B cell (primary cell): ENCODE measurements around the gene ASXL2. TPM values are rescaled to one million over a fixed set of nuclear protein-coding genes. Genes with fewer than 3 reads are reported as not detected.

Experiments used
- ATAC-seq: fragments of 200-7000 bp; cut with Tn5 transposase; one replicate; pipeline ENCODE4 v1.10.0; 2021; ENCODE audit warnings: low read depth, mild to moderate bottlenecking, moderate number of reproducible peaks, moderate library complexity
- CTCF ChIA-PET: fragments of 350-600 bp; sonication (Branson Sonifier 250); formaldehyde crosslinking; loops from one replicate; lab custom pipeline; 2021; ENCODE audit warnings: antibody characterized with exemption, inconsistent platforms; lab: Charles Lee
- POLR2A ChIA-PET: fragments of 350-600 bp; sonication (Branson Sonifier 250); formaldehyde crosslinking; loops from one replicate; lab custom pipeline; 2021; ENCODE audit warnings: antibody characterized with exemption; lab: Charles Lee
- DNase-seq: peaks from one replicate; pipeline ENCODE4 v3.0.0; 2013
- H2AFZ ChIP-seq: 2 replicates; pipeline ENCODE4 v1.6.1; 2012; ENCODE audit warnings: mild to moderate bottlenecking, low read depth, low read length; ENCODE audit not compliant: insufficient read depth, poor library complexity, severe bottlenecking
- H3K27ac ChIP-seq, 2 donors: 1 replicate in 1 of 2; 2 replicates in 1 of 2; pipeline ENCODE4 v1.5.1; 2012 to 2013; ENCODE audit warnings: low read length in 2 of 2, mild to moderate bottlenecking in 2 of 2, moderate library complexity in 1 of 2
- H3K27me3 ChIP-seq, 4 experiments: fragments of 200-600 bp in 1 of 4; sonication (generic) in 1 of 4; replicated peaks in 1 of 4; 1 replicate in 2 of 4; 2 replicates in 2 of 4; pipeline versions ENCODE4 v1.6.1 to v1.7.0; 2013 to 2016; ENCODE audit warnings: low read length in 3 of 4, mild to moderate bottlenecking in 2 of 4, mixed read lengths in 1 of 4, moderate library complexity in 1 of 4; ENCODE audit not compliant: insufficient read depth in 4 of 4, control insufficient read depth in 3 of 4; ENCODE audit errors: control extremely low read depth in 1 of 4
- H3K36me3 ChIP-seq, 2 experiments: replicated peaks in 1 of 2; 1 replicate in 1 of 2; 2 replicates in 1 of 2; pipeline versions ENCODE4 v1.6.1 to v1.7.1; 2013; ENCODE audit warnings: low read length in 1 of 2; ENCODE audit not compliant: insufficient read depth in 2 of 2, control insufficient read depth in 1 of 2; ENCODE audit errors: control extremely low read depth in 1 of 2, extremely low read depth in 1 of 2
- H3K4me1 ChIP-seq, 2 donors: fragments of 200-600 bp in 1 of 2; sonication (generic) in 1 of 2; 1 replicate in 1 of 2; 2 replicates in 1 of 2; pipeline versions ENCODE4 v1.5.1 to v1.6.1; 2013 to 2017; ENCODE audit warnings: low read length in 2 of 2; ENCODE audit not compliant: control insufficient read depth in 2 of 2, insufficient read depth in 2 of 2
- H3K4me2 ChIP-seq: replicated peaks from 2 replicates; pipeline ENCODE3; 2012; ENCODE audit warnings: mild to moderate bottlenecking, low read depth, low read length; ENCODE audit not compliant: poor library complexity, severe bottlenecking
- H3K4me3 ChIP-seq, 5 experiments: fragments of 200-600 bp in 1 of 5; sonication (generic) in 1 of 5; 1 replicate in 3 of 5; 2 replicates in 2 of 5; pipeline versions ENCODE4 v1.5.1 to v1.7.0; 2011 to 2016; ENCODE audit warnings: low read length in 4 of 5, mild to moderate bottlenecking in 4 of 5, low read depth in 2 of 5, control low read depth in 1 of 5, moderate library complexity in 1 of 5; ENCODE audit not compliant: insufficient read depth in 1 of 5; ENCODE audit errors: control extremely low read depth in 1 of 5, extremely low read depth in 1 of 5
- H3K79me2 ChIP-seq: fragments of 200-600 bp; sonication (generic); one replicate; pipeline ENCODE4 v1.6.0; 2016; ENCODE audit warnings: low read length; ENCODE audit not compliant: control insufficient read depth, insufficient read depth
- H3K9ac ChIP-seq: fragments of 200-600 bp; sonication (generic); 2 replicates; pipeline ENCODE4 v1.6.1; 2017; ENCODE audit warnings: mild to moderate bottlenecking, low read length, moderate library complexity
- H3K9me3 ChIP-seq, 3 donors: one replicate each; pipeline versions ENCODE4 v1.6.1 to v1.7.1; 2013; ENCODE audit warnings: low read length in 2 of 3; ENCODE audit not compliant: control insufficient read depth in 2 of 3, insufficient read depth in 1 of 3; ENCODE audit errors: control extremely low read depth in 1 of 3
- H4K20me1 ChIP-seq: 2 replicates; pipeline ENCODE4 v1.6.0; 2012; ENCODE audit warnings: mild to moderate bottlenecking, low read length; ENCODE audit not compliant: insufficient read depth, control insufficient read depth, poor library complexity, severe bottlenecking
- H3K27ac Mint-ChIP-seq: one replicate; pipeline ENCODE4 v1.8.0; 2021; ENCODE audit warnings: mixed read lengths
- H3K27me3 Mint-ChIP-seq: one replicate; pipeline ENCODE4 v1.8.0; 2021; ENCODE audit warnings: mixed read lengths
- H3K4me1 Mint-ChIP-seq: one replicate; pipeline ENCODE4 v1.8.0; 2021; ENCODE audit warnings: mixed read lengths
- H3K4me3 Mint-ChIP-seq: one replicate; pipeline ENCODE4 v1.8.0; 2021; ENCODE audit warnings: mixed read lengths
- H3K9me3 Mint-ChIP-seq: one replicate; pipeline ENCODE4 v1.8.0; 2022; ENCODE audit warnings: mixed read lengths; ENCODE audit not compliant: insufficient read depth
- EZH2 ChIP-seq: IDR thresholded peaks from 2 replicates; pipeline ENCODE4 v1.6.1; 2012; ENCODE audit warnings: borderline replicate concordance, low read depth, mild to moderate bottlenecking, moderate library complexity, low read length; ENCODE audit not compliant: insufficient read depth, poor library complexity, severe bottlenecking
- WGBS: methylation state at CpG from one replicate; pipeline ENCODE4 v1.1.5; 2013; ENCODE audit warnings: missing lambda C conversion rate; ENCODE audit not compliant: insufficient coverage; 5-methylcytosine and 5-hydroxymethylcytosine counted together
- intact Hi-C: fragments of 100-400 bp; cut with micrococcal nuclease; formaldehyde crosslinking; loops from one replicate; pipeline ENCODE4 v1.10.0; 2022
- polyA plus RNA-seq: library from polyadenylated mRNA; depleted of rRNA; stranded (reverse); fragments of >200 nt; gene quantifications from 2 replicates; pipeline ENCODE4 v1.2.3, GENCODE V29; 2012
- total RNA-seq, 2 donors: library from RNA; stranded (reverse); fragments of 120-200 nt in 1 of 2; gene quantifications; 1 replicate in 1 of 2; 2 replicates in 1 of 2; pipeline versions ENCODE4 v1.2.3 to v1.2.4, GENCODE V29; 2013 to 2022
- TF ChIP-seq, protein P1 (sequence below): fragments of 200-600 bp; IDR thresholded peaks from one replicate; pipeline ENCODE4 v1.8.0; 2022; ENCODE audit warnings: antibody characterized with exemption, mild to moderate bottlenecking

Gene ASXL2
- total and polyA plus RNA-seq, 2 donors (not counting 1 experiment from before 2014, with no cell fraction given), result 7.6 to 55.0 TPM

DNA sequence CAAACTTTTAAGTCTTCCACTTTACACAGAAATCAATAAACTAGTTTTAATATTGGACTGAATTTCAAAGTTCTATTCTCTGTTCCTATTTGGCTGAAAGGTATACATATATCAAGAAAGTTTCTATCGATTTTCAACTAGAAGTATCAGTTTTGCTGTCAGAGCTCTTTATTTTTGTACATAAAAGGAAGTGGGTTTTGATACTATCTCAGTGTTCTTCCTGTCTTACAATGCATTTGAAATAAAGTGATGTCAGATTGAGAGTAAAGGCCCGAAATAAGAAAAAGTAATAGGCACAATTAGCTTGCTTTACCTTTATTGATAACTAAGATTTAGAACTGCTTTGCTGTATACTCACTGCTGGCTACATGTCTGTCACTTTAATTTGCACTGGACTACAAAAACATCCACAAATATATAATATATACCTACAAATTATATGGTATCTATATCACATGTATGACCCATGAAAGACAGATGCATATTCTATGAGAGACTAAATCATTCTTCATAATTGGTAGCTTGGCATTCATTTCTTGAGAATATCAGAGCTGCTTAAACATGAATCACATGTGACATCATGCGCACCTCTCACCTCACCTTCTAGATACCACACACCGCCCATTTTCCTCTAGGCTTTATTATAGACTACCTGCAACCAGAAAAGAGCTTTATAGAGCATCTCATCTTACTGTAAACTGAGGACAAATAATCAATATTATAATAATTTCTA lies 83.6 kb downstream of the ASXL2 start:
- Mint-ChIP-seq H3K27me3 (no peaks in the 10 kb centered on the region), H3K9me3 (no peaks in the 10 kb centered on the region), H3K27ac (peak overlapping the region; percentile 72), H3K4me1 (peaks cover 30% of the 10 kb centered on the region), H3K4me3 (peak overlapping the region; percentile 62)
- DNase-seq (peak; percentile 17), ATAC-seq (no peak)
- no peaks in the 10 kb centered on the region for H3K9me3 ChIP-seq
- peak overlapping the region in 1 of 2 donors; percentile 82 for H3K27ac ChIP-seq
- peak overlapping the region in 1 of 5 experiments; percentile 27 for H3K4me3 ChIP-seq
- ChIA-PET POLR2A (no interaction called here), CTCF (interaction anchor here (0.6 to 1.0 kb wide), 3 partner anchors 94 to 629 kb away, joined by 3 to 4 read pairs (median 3); no protein-coding TSS in a partner anchor)
- peaks cover 7 to 19% of the 10 kb centered on the region in 2 experiments for H3K36me3 ChIP-seq
- peak overlapping the region; percentile 49 for H2AFZ ChIP-seq
- H3K9ac ChIP-seq, result peak overlapping the region; percentile 45
- H3K4me2 ChIP-seq, result peak overlapping the region; percentile 56
- WGBS, result no CpG with 5 or more reads among the region's 4 CpGs
- TF ChIP-seq EZH2, result no peak
- TF ChIP-seq, protein P1, sequence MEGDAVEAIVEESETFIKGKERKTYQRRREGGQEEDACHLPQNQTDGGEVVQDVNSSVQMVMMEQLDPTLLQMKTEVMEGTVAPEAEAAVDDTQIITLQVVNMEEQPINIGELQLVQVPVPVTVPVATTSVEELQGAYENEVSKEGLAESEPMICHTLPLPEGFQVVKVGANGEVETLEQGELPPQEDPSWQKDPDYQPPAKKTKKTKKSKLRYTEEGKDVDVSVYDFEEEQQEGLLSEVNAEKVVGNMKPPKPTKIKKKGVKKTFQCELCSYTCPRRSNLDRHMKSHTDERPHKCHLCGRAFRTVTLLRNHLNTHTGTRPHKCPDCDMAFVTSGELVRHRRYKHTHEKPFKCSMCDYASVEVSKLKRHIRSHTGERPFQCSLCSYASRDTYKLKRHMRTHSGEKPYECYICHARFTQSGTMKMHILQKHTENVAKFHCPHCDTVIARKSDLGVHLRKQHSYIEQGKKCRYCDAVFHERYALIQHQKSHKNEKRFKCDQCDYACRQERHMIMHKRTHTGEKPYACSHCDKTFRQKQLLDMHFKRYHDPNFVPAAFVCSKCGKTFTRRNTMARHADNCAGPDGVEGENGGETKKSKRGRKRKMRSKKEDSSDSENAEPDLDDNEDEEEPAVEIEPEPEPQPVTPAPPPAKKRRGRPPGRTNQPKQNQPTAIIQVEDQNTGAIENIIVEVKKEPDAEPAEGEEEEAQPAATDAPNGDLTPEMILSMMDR, result no peak
- no peaks in the 10 kb centered on the region for H3K27me3 ChIP-seq
- intact Hi-C loops, result no loop called here
- H3K4me1 ChIP-seq, result peaks cover 8 to 17% of the 10 kb centered on the region in 2 donors
- peaks cover 9% of the 10 kb centered on the region for H3K79me2 ChIP-seq
- no peaks in the 10 kb centered on the region for H4K20me1 ChIP-seq

DNA sequence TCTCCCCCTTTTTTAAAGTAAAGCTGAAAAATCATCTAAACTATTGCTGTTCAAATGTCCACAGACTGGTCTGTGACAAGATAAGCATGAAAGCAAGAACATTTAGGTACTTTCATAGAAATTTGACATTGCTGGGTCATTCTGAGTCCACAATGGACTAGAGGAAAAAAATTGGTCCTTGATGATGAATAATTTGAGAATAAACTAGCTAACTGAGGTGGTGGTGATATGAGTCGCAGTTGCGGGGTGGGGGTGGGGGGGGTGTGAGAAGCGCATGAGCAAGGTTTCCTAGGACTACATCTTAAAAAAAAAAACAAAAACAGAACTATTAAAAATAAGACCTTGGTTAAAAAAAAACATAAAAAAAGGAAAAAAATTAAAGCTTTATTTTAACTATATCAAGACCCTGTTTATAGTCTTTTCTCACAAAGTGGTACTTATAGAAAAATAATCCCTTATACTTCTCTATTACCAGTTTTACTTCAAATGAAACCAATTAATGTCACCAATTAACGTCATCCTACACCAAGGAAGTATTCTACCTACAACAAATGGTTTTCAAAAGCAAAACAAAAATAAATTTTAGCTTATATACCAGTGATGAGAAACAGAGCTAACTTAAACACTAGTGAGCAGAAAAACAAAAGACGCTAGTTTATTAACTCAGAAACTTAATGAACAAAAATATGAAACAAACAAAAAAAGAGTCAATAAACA lies 88.1 kb downstream of the ASXL2 start:
- intact Hi-C loops, result no loop called here
- Mint-ChIP-seq H3K4me3 (no peak overlapping the region), H3K4me1 (peaks cover 21% of the 10 kb centered on the region), H3K27ac (no peak overlapping the region), H3K27me3 (no peaks in the 10 kb centered on the region), H3K9me3 (no peaks in the 10 kb centered on the region)
- H2AFZ ChIP-seq, result no peak overlapping the region
- CTCF ChIA-PET, result no interaction called here
- no peak for TF ChIP-seq EZH2
- TF ChIP-seq, protein P1, result no peak
- ATAC-seq (no peak), DNase-seq (no peak)
- peaks cover under 1% of the 10 kb centered on the region for H3K79me2 ChIP-seq
- POLR2A ChIA-PET, result interaction anchor here (0.7 kb wide), 1 partner anchor 20 kb away, joined by 3 read pairs; no protein-coding TSS in a partner anchor
- H3K4me3 ChIP-seq, result no peak overlapping the region
- WGBS, result no CpG with 5 or more reads among the region's 5 CpGs
- no peak overlapping the region for H3K4me2 ChIP-seq
- H3K4me1 ChIP-seq, result peaks cover 8 to 15% of the 10 kb centered on the region in 2 donors
- H3K27me3 ChIP-seq, result no peaks in the 10 kb centered on the region
- no peak overlapping the region for H3K9ac ChIP-seq
- H4K20me1 ChIP-seq, result no peaks in the 10 kb centered on the region
- H3K9me3 ChIP-seq, result no peaks in the 10 kb centered on the region
- H3K36me3 ChIP-seq, result peaks cover 0 to 1% of the 10 kb centered on the region in 2 experiments
- H3K27ac ChIP-seq, result no peak overlapping the region
